Vagina (tissue), 2 donors: ENCODE data around the gene HNRNPLL.

Experiments used
- POLR2A ChIP-seq, 2 donors: fragments of 450-650 bp; IDR thresholded peaks; one replicate each; pipeline ENCODE4 v1.6.1; 2017; ENCODE audit warnings: antibody characterized with exemption in 2 of 2, mild to moderate bottlenecking in 2 of 2, moderate library complexity in 2 of 2
- POLR2AphosphoS5 ChIP-seq, 2 donors: sonication (generic); formaldehyde crosslinking; IDR thresholded peaks; one replicate each; pipeline ENCODE4 v1.9.0; 2017; ENCODE audit warnings: antibody characterized with exemption in 2 of 2, mild to moderate bottlenecking in 2 of 2, low read depth in 1 of 2; ENCODE audit not compliant: insufficient read depth in 1 of 2
- TF ChIP-seq, protein P1 (sequence below), 3 experiments: fragments of 450-650 bp in 2 of 3; fragments of 200-600 bp in 1 of 3; sonication (generic) in 1 of 3; IDR thresholded peaks; one replicate each; pipeline ENCODE4 v1.5.1; 2017 to 2019; ENCODE audit warnings: antibody characterized with exemption in 3 of 3, mild to moderate bottlenecking in 2 of 3, moderate library complexity in 2 of 3

GRCh38 chr2:38529208-38529607, 73.5 kb downstream of the HNRNPLL start:
- TF ChIP-seq POLR2A (IDR thresholded peaks at IDR 0.05) (no peak), POLR2AphosphoS5 (IDR thresholded peaks at IDR 0.05; ENCODE audit: insufficient read depth in 1 of 2, low read depth in 1 of 2) (no peak)
- TF ChIP-seq, protein P1, sequence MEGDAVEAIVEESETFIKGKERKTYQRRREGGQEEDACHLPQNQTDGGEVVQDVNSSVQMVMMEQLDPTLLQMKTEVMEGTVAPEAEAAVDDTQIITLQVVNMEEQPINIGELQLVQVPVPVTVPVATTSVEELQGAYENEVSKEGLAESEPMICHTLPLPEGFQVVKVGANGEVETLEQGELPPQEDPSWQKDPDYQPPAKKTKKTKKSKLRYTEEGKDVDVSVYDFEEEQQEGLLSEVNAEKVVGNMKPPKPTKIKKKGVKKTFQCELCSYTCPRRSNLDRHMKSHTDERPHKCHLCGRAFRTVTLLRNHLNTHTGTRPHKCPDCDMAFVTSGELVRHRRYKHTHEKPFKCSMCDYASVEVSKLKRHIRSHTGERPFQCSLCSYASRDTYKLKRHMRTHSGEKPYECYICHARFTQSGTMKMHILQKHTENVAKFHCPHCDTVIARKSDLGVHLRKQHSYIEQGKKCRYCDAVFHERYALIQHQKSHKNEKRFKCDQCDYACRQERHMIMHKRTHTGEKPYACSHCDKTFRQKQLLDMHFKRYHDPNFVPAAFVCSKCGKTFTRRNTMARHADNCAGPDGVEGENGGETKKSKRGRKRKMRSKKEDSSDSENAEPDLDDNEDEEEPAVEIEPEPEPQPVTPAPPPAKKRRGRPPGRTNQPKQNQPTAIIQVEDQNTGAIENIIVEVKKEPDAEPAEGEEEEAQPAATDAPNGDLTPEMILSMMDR (IDR thresholded peaks at IDR 0.05), result no peak
